Stomach (tissue), 9 donors: ENCODE data around the gene SHISAL1. TPM values are rescaled to one million over a fixed set of nuclear protein-coding genes. Genes with fewer than 3 reads are reported as not detected.

Experiments used
- DNase-seq, 2 donors: peaks; one replicate each; pipeline versions ENCODE4 v3.0.0 to v3.0.0-alpha.2; 2013 to 2019
- H3K27ac ChIP-seq, 5 donors: fragments of 200-600 bp in 4 of 5; sonication (generic) in 4 of 5; one replicate each; pipeline ENCODE4 v1.5.1; 2013 to 2019; ENCODE audit warnings: mild to moderate bottlenecking in 1 of 5, moderate library complexity in 1 of 5
- H3K27me3 ChIP-seq, 3 donors: fragments of 200-600 bp; sonication (generic); one replicate each; pipeline ENCODE4 v1.5.1; 2017 to 2019; ENCODE audit warnings: mixed run types in 1 of 3
- H3K36me3 ChIP-seq, 4 donors: fragments of 200-600 bp; sonication (generic); 1 replicate in 3 of 4; 2 replicates in 1 of 4; pipeline ENCODE4 v1.5.1; 2016 to 2019
- H3K4me1 ChIP-seq, 4 donors: fragments of 200-600 bp; sonication (generic); one replicate each; pipeline ENCODE4 v1.5.1; 2016 to 2019
- H3K4me3 ChIP-seq, 4 donors: fragments of 200-600 bp; sonication (generic) in 3 of 4; one replicate each; pipeline ENCODE4 v1.5.1; 2016 to 2019; ENCODE audit warnings: mild to moderate bottlenecking in 1 of 4
- H3K9me3 ChIP-seq, 4 donors: fragments of 200-600 bp; sonication (generic); one replicate each; pipeline ENCODE4 v1.5.1; 2016 to 2019
- EP300 ChIP-seq: sonication (generic); formaldehyde crosslinking; IDR thresholded peaks from one replicate; pipeline ENCODE4 v1.6.1; 2017; ENCODE audit warnings: antibody characterized with exemption
- POLR2A ChIP-seq, 4 donors: fragments of 450-650 bp; IDR thresholded peaks; one replicate each; pipeline ENCODE4 v1.6.1; 2016; ENCODE audit warnings: antibody characterized with exemption in 4 of 4, control low read depth in 2 of 4, mild to moderate bottlenecking in 1 of 4, moderate library complexity in 1 of 4
- POLR2AphosphoS5 ChIP-seq, 3 donors: sonication (generic); formaldehyde crosslinking; IDR thresholded peaks; one replicate each; pipeline ENCODE4 v1.6.1; 2016; ENCODE audit warnings: antibody characterized with exemption in 3 of 3
- WGBS, 5 donors: extraction: QIAGEN DNeasy Blood & Tissue Kit in 3 of 5; methylation state at CpG; one replicate each; pipeline versions ENCODE4 v1.1.5 to v1.1.7; 2013 to 2018; 5-methylcytosine and 5-hydroxymethylcytosine counted together
- intact Hi-C: fragments of 100-400 bp; cut with DNase I; formaldehyde crosslinking; loops from one replicate; pipeline ENCODE4 v1.15.1; 2023; ENCODE audit warnings: low total_unique reads
- polyA plus RNA-seq, 3 donors: library from polyadenylated mRNA; stranded (reverse); fragments of 200-250 nt; gene quantifications; one replicate each; pipeline ENCODE4 v1.2.3, GENCODE V29; 2013
- total RNA-seq, 5 donors: library from RNA; depleted of rRNA; stranded (reverse); fragments of >200 nt; gene quantifications; one replicate each; pipeline versions ENCODE4 v1.1.0 to v1.2.3, GENCODE V29; 2014 to 2016
- TF ChIP-seq, protein P1 (sequence below), 7 experiments: fragments of 450-650 bp in 4 of 7; fragments of 200-600 bp in 3 of 7; sonication (generic) in 3 of 7; IDR thresholded peaks; one replicate each; pipeline ENCODE4 v1.5.1; 2016 to 2019; ENCODE audit warnings: antibody characterized with exemption in 7 of 7, control low read depth in 2 of 7, mild to moderate bottlenecking in 1 of 7
- donor health status: healthy with polysubstance abuse.
- donor health status: Bipolar disorder and iron deficiency.
- donor health status: healthy.

The SHISAL1 gene
- total and polyA plus RNA-seq, 8 donors: 0.43 to 19.3 (median 1.2) TPM

GRCh38 chr22:44309137-44309536 is 3.6 kb downstream of the SHISAL1 start:
- DNase-seq: no peak
- Histone ChIP-seq H3K4me3 (no peak overlapping the region), H3K36me3 (no peaks in the 10 kb centered on the region), H3K27ac (peak overlapping the region; percentile 25 to 88 (median 71)), H3K4me1 (peaks cover 3 to 50% (median 22%) of the 10 kb centered on the region in 4 donors), H3K27me3 (peaks cover 0 to 4% (median 0%) of the 10 kb centered on the region in 3 donors), H3K9me3 (no peaks in the 10 kb centered on the region)
- intact Hi-C loops: no loop called here
- 34 to 61% (median 53%) methylated on average over 16 of the region's 16 CpGs for WGBS, 5 donors
- TF ChIP-seq POLR2AphosphoS5 (IDR thresholded peaks at IDR 0.05): peak in 2 of 3 donors; percentile 25 to 44
- no peak for TF ChIP-seq POLR2A (IDR thresholded peaks at IDR 0.05)

- intact Hi-C loops: no loop called here
- peak overlapping the region in 4 of 5 donors; percentile 56 to 88 (median 74) for H3K27ac ChIP-seq
Observed at GRCh38 chr22:44307509-44308169, 5.1 kb downstream of the SHISAL1 start.

GRCh38 chr22:44305888-44306287 is 6.9 kb downstream of the SHISAL1 start:
- no peak for DNase-seq
- peak overlapping the region in 3 of 5 donors; percentile 59 to 88 (median 59) for H3K27ac ChIP-seq
- H3K4me1 ChIP-seq: peaks cover 3 to 51% (median 16%) of the 10 kb centered on the region in 4 donors
- 64 to 81% (median 79%) methylated on average over 9 to 10 of the region's 10 CpGs for WGBS, 5 donors
- H3K27me3 ChIP-seq: peaks cover 0 to 8% (median 3%) of the 10 kb centered on the region in 3 donors
- intact Hi-C loops: no loop called here
- H3K4me3 ChIP-seq: no peak overlapping the region
- no peaks in the 10 kb centered on the region for H3K36me3 ChIP-seq
- no peaks in the 10 kb centered on the region for H3K9me3 ChIP-seq
- TF ChIP-seq POLR2A (IDR thresholded peaks at IDR 0.05): no peak
- TF ChIP-seq POLR2AphosphoS5 (IDR thresholded peaks at IDR 0.05): peak in 1 of 3 donors; percentile 69
- TF ChIP-seq, protein P1, sequence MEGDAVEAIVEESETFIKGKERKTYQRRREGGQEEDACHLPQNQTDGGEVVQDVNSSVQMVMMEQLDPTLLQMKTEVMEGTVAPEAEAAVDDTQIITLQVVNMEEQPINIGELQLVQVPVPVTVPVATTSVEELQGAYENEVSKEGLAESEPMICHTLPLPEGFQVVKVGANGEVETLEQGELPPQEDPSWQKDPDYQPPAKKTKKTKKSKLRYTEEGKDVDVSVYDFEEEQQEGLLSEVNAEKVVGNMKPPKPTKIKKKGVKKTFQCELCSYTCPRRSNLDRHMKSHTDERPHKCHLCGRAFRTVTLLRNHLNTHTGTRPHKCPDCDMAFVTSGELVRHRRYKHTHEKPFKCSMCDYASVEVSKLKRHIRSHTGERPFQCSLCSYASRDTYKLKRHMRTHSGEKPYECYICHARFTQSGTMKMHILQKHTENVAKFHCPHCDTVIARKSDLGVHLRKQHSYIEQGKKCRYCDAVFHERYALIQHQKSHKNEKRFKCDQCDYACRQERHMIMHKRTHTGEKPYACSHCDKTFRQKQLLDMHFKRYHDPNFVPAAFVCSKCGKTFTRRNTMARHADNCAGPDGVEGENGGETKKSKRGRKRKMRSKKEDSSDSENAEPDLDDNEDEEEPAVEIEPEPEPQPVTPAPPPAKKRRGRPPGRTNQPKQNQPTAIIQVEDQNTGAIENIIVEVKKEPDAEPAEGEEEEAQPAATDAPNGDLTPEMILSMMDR (IDR thresholded peaks at IDR 0.05): no peak
- TF ChIP-seq EP300: no peak

More at GRCh38 chr22:44307509-44308169, 5.1 kb downstream of the SHISAL1 start:
- H3K36me3 ChIP-seq: no peaks in the 10 kb centered on the region
- no peak overlapping the region for H3K4me3 ChIP-seq
- H3K27me3 ChIP-seq: peaks cover 0 to 4% (median 0%) of the 10 kb centered on the region in 3 donors
- WGBS, 5 donors: 48 to 72% (median 66%) methylated on average over 15 to 20 of the region's 20 CpGs
- peaks cover 3 to 51% (median 21%) of the 10 kb centered on the region in 4 donors for H3K4me1 ChIP-seq
- TF ChIP-seq EP300 (no peak), POLR2A (IDR thresholded peaks at IDR 0.05) (no peak), POLR2AphosphoS5 (IDR thresholded peaks at IDR 0.05) (peak in 1 of 3 donors; percentile 80)
- TF ChIP-seq, protein P1 (IDR thresholded peaks at IDR 0.05): no peak
- no peaks in the 10 kb centered on the region for H3K9me3 ChIP-seq
- DNase-seq: no peak

DNA sequence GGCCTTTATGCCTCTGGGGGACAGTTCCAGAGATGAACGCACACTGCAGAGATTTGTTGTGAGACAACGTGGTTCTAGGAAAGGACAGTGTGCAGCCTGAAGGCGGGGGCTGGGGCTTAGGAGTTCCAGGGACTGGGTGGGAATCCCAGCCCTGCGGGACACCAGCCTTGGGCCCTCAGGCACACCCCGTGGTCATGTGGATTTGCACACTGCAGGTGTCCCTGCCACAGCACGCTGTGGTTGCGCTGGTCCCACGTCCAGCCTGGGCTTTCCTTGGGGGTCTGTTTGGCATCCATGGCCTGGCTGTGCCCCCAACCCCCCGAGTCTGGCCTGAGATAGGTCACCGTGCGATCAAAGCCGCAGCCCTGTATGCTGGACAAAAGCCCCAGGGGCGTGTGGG is 7.3 kb downstream of the SHISAL1 start:
- Histone ChIP-seq H3K36me3 (no peaks in the 10 kb centered on the region), H3K9me3 (no peaks in the 10 kb centered on the region), H3K27ac (peak overlapping the region in 3 of 5 donors; percentile 59 to 88 (median 59)), H3K4me3 (no peak overlapping the region), H3K4me1 (peaks cover 3 to 51% (median 16%) of the 10 kb centered on the region in 4 donors), H3K27me3 (peaks cover 0 to 13% (median 3%) of the 10 kb centered on the region in 3 donors)
- intact Hi-C loops: no loop called here
- TF ChIP-seq, protein P1 (IDR thresholded peaks at IDR 0.05): no peak
- no peak for TF ChIP-seq EP300
- TF ChIP-seq POLR2A (IDR thresholded peaks at IDR 0.05): no peak
- no peak for TF ChIP-seq POLR2AphosphoS5 (IDR thresholded peaks at IDR 0.05)
- DNase-seq: no peak
- WGBS, 5 donors: 71 to 80% (median 77%) methylated on average over 1 to 13 of the region's 13 CpGs
